ENCODE data around the gene DTNA. TPM values are rescaled to one million over a fixed set of nuclear protein-coding genes. Genes with fewer than 3 reads are reported as not detected.

Gene DTNA
- total and polyA plus RNA-seq, 2 of the 8 experiments (the other 6 are each of a cell fraction or from before 2014, with no cell fraction given), result 30.2 to 32.7 TPM

- TF ChIP-seq TAF7 (optimal IDR thresholded peaks at IDR 0.05; ENCODE audit: borderline replicate concordance, low read depth, low read length), result no peak
- no peak for TF ChIP-seq RXRA (IDR thresholded peaks at IDR 0.05; ENCODE audit: insufficient read depth, low read depth, low read length)
- TF ChIP-seq SAP30 (IDR thresholded peaks at IDR 0.05; ENCODE audit: insufficient read depth, insufficient replicate concordance, low read length), result no peak
Observed at GRCh38 chr18:34817636-34818035, 107.5 kb downstream of the DTNA start (continued).
